B cell (primary cell): ENCODE measurements around the gene EVC. TPM values are rescaled to one million over a fixed set of nuclear protein-coding genes. Genes with fewer than 3 reads are reported as not detected.

Source experiments
- ATAC-seq: fragments of 200-7000 bp; cut with Tn5 transposase; one replicate; pipeline ENCODE4 v1.10.0; 2021; ENCODE audit warnings: low read depth, mild to moderate bottlenecking, moderate number of reproducible peaks, moderate library complexity
- CTCF ChIA-PET: fragments of 350-600 bp; sonication (Branson Sonifier 250); formaldehyde crosslinking; loops from one replicate; lab custom pipeline; 2021; ENCODE audit warnings: antibody characterized with exemption, inconsistent platforms; lab: Charles Lee
- POLR2A ChIA-PET: fragments of 350-600 bp; sonication (Branson Sonifier 250); formaldehyde crosslinking; loops from one replicate; lab custom pipeline; 2021; ENCODE audit warnings: antibody characterized with exemption; lab: Charles Lee
- DNase-seq: peaks from one replicate; pipeline ENCODE4 v3.0.0; 2013
- H2AFZ ChIP-seq: 2 replicates; pipeline ENCODE4 v1.6.1; 2012; ENCODE audit warnings: mild to moderate bottlenecking, low read depth, low read length; ENCODE audit not compliant: insufficient read depth, poor library complexity, severe bottlenecking
- H3K27ac ChIP-seq, 2 donors: 1 replicate in 1 of 2; 2 replicates in 1 of 2; pipeline ENCODE4 v1.5.1; 2012 to 2013; ENCODE audit warnings: low read length in 2 of 2, mild to moderate bottlenecking in 2 of 2, moderate library complexity in 1 of 2
- H3K27me3 ChIP-seq, 4 experiments: fragments of 200-600 bp in 1 of 4; sonication (generic) in 1 of 4; replicated peaks in 1 of 4; 1 replicate in 2 of 4; 2 replicates in 2 of 4; pipeline versions ENCODE4 v1.6.1 to v1.7.0; 2013 to 2016; ENCODE audit warnings: low read length in 3 of 4, mild to moderate bottlenecking in 2 of 4, mixed read lengths in 1 of 4, moderate library complexity in 1 of 4; ENCODE audit not compliant: insufficient read depth in 4 of 4, control insufficient read depth in 3 of 4; ENCODE audit errors: control extremely low read depth in 1 of 4
- H3K36me3 ChIP-seq, 2 experiments: replicated peaks in 1 of 2; 1 replicate in 1 of 2; 2 replicates in 1 of 2; pipeline versions ENCODE4 v1.6.1 to v1.7.1; 2013; ENCODE audit warnings: low read length in 1 of 2; ENCODE audit not compliant: insufficient read depth in 2 of 2, control insufficient read depth in 1 of 2; ENCODE audit errors: control extremely low read depth in 1 of 2, extremely low read depth in 1 of 2
- H3K4me1 ChIP-seq, 2 donors: fragments of 200-600 bp in 1 of 2; sonication (generic) in 1 of 2; 1 replicate in 1 of 2; 2 replicates in 1 of 2; pipeline versions ENCODE4 v1.5.1 to v1.6.1; 2013 to 2017; ENCODE audit warnings: low read length in 2 of 2; ENCODE audit not compliant: control insufficient read depth in 2 of 2, insufficient read depth in 2 of 2
- H3K4me2 ChIP-seq: replicated peaks from 2 replicates; pipeline ENCODE3; 2012; ENCODE audit warnings: mild to moderate bottlenecking, low read depth, low read length; ENCODE audit not compliant: poor library complexity, severe bottlenecking
- H3K4me3 ChIP-seq, 5 experiments: fragments of 200-600 bp in 1 of 5; sonication (generic) in 1 of 5; 1 replicate in 3 of 5; 2 replicates in 2 of 5; pipeline versions ENCODE4 v1.5.1 to v1.7.0; 2011 to 2016; ENCODE audit warnings: low read length in 4 of 5, mild to moderate bottlenecking in 4 of 5, low read depth in 2 of 5, control low read depth in 1 of 5, moderate library complexity in 1 of 5; ENCODE audit not compliant: insufficient read depth in 1 of 5; ENCODE audit errors: control extremely low read depth in 1 of 5, extremely low read depth in 1 of 5
- H3K79me2 ChIP-seq: fragments of 200-600 bp; sonication (generic); one replicate; pipeline ENCODE4 v1.6.0; 2016; ENCODE audit warnings: low read length; ENCODE audit not compliant: control insufficient read depth, insufficient read depth
- H3K9ac ChIP-seq: fragments of 200-600 bp; sonication (generic); 2 replicates; pipeline ENCODE4 v1.6.1; 2017; ENCODE audit warnings: mild to moderate bottlenecking, low read length, moderate library complexity
- H3K9me3 ChIP-seq, 3 donors: one replicate each; pipeline versions ENCODE4 v1.6.1 to v1.7.1; 2013; ENCODE audit warnings: low read length in 2 of 3; ENCODE audit not compliant: control insufficient read depth in 2 of 3, insufficient read depth in 1 of 3; ENCODE audit errors: control extremely low read depth in 1 of 3
- H4K20me1 ChIP-seq: 2 replicates; pipeline ENCODE4 v1.6.0; 2012; ENCODE audit warnings: mild to moderate bottlenecking, low read length; ENCODE audit not compliant: insufficient read depth, control insufficient read depth, poor library complexity, severe bottlenecking
- H3K27ac Mint-ChIP-seq: one replicate; pipeline ENCODE4 v1.8.0; 2021; ENCODE audit warnings: mixed read lengths
- H3K27me3 Mint-ChIP-seq: one replicate; pipeline ENCODE4 v1.8.0; 2021; ENCODE audit warnings: mixed read lengths
- H3K4me1 Mint-ChIP-seq: one replicate; pipeline ENCODE4 v1.8.0; 2021; ENCODE audit warnings: mixed read lengths
- H3K4me3 Mint-ChIP-seq: one replicate; pipeline ENCODE4 v1.8.0; 2021; ENCODE audit warnings: mixed read lengths
- H3K9me3 Mint-ChIP-seq: one replicate; pipeline ENCODE4 v1.8.0; 2022; ENCODE audit warnings: mixed read lengths; ENCODE audit not compliant: insufficient read depth
- EZH2 ChIP-seq: IDR thresholded peaks from 2 replicates; pipeline ENCODE4 v1.6.1; 2012; ENCODE audit warnings: borderline replicate concordance, low read depth, mild to moderate bottlenecking, moderate library complexity, low read length; ENCODE audit not compliant: insufficient read depth, poor library complexity, severe bottlenecking
- WGBS: methylation state at CpG from one replicate; pipeline ENCODE4 v1.1.5; 2013; ENCODE audit warnings: missing lambda C conversion rate; ENCODE audit not compliant: insufficient coverage; 5-methylcytosine and 5-hydroxymethylcytosine counted together
- intact Hi-C: fragments of 100-400 bp; cut with micrococcal nuclease; formaldehyde crosslinking; loops from one replicate; pipeline ENCODE4 v1.10.0; 2022
- polyA plus RNA-seq: library from polyadenylated mRNA; depleted of rRNA; stranded (reverse); fragments of >200 nt; gene quantifications from 2 replicates; pipeline ENCODE4 v1.2.3, GENCODE V29; 2012
- total RNA-seq, 2 donors: library from RNA; stranded (reverse); fragments of 120-200 nt in 1 of 2; gene quantifications; 1 replicate in 1 of 2; 2 replicates in 1 of 2; pipeline versions ENCODE4 v1.2.3 to v1.2.4, GENCODE V29; 2013 to 2022
- TF ChIP-seq, protein P1 (sequence below): fragments of 200-600 bp; IDR thresholded peaks from one replicate; pipeline ENCODE4 v1.8.0; 2022; ENCODE audit warnings: antibody characterized with exemption, mild to moderate bottlenecking

Gene EVC
- total and polyA plus RNA-seq, 2 donors (not counting 1 experiment from before 2014, with no cell fraction given), result 1.5 TPM; not detected in 1

DNA sequence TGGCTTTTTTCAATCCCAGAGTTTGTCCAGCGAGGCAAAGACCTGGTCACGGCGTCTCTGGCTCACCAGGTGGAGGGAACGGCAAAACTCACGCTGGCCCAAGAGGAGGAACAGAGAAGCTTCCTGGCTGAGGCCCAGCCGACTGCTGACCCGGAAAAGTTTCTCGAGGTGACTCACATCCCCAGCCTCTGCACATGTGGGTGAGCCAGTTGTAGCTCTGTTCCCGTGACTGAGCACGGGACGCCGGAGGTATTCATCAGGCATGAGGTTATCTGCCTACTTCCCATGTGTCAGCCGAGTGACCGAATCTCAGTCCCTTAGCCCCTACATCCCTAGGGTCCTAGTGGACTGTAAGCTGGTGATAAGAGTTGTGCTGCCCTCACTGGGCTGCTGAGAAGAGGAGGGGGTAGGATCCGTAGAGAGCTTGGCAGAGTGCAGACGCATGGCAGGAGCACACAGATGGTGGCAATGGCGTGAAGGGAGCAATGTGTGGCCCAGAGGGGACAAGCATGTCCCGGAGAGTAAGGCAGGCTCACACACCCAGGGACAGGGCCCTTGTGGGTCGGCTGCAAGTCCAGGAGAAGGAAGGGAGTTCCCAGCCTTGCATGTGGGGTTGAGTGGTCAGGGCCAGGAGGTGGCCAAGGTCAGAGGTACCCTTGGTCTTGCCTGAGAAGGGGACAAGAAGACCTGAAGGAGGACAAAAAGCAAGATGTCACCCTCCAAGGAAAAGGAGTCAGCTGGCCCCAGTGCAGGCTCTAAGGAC, 42.9 kb downstream of the EVC start:
- H3K27ac Mint-ChIP-seq, result no peak overlapping the region
- POLR2A ChIA-PET, result no interaction called here
- Histone ChIP-seq H3K27me3 (no peaks in the 10 kb centered on the region), H3K36me3 (no peaks in the 10 kb centered on the region), H3K79me2 (no peaks in the 10 kb centered on the region), H3K9me3 (peaks cover 0 to 24% (median 0%) of the 10 kb centered on the region in 3 donors), H3K4me2 (no peak overlapping the region), H4K20me1 (no peaks in the 10 kb centered on the region), H3K4me3 (no peak overlapping the region), H3K27ac (no peak overlapping the region), H3K4me1 (no peaks in the 10 kb centered on the region), H3K9ac (no peak overlapping the region), H2AFZ (no peak overlapping the region)
- no peaks in the 10 kb centered on the region for H3K27me3 Mint-ChIP-seq
- WGBS, result 85% methylated on average over 14 of the region's 19 CpGs
- no peaks in the 10 kb centered on the region for H3K9me3 Mint-ChIP-seq
- ATAC-seq (no peak), DNase-seq (no peak)
- intact Hi-C loops, result no loop called here
- no peak for TF ChIP-seq EZH2
- TF ChIP-seq, protein P1, sequence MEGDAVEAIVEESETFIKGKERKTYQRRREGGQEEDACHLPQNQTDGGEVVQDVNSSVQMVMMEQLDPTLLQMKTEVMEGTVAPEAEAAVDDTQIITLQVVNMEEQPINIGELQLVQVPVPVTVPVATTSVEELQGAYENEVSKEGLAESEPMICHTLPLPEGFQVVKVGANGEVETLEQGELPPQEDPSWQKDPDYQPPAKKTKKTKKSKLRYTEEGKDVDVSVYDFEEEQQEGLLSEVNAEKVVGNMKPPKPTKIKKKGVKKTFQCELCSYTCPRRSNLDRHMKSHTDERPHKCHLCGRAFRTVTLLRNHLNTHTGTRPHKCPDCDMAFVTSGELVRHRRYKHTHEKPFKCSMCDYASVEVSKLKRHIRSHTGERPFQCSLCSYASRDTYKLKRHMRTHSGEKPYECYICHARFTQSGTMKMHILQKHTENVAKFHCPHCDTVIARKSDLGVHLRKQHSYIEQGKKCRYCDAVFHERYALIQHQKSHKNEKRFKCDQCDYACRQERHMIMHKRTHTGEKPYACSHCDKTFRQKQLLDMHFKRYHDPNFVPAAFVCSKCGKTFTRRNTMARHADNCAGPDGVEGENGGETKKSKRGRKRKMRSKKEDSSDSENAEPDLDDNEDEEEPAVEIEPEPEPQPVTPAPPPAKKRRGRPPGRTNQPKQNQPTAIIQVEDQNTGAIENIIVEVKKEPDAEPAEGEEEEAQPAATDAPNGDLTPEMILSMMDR, result no peak
- no peaks in the 10 kb centered on the region for H3K4me1 Mint-ChIP-seq
- no peak overlapping the region for H3K4me3 Mint-ChIP-seq
- CTCF ChIA-PET, result no interaction called here

DNA sequence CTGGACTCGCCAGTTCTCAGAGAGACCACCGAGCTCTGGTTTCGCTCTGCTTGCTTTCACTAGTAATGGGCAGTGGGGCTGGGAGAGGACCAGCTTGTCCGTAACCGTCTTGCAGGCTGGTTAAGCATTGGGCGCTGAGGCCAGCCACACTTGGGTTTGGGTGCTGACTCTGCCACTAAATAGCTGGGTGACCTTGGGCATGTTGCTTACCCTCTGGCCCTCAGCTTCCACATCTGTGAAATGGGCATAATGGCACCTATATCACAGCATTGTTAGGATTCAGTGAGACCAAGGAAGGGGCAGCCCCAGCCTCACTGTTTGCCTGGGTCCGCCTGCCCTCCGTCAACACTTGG, 43.5 kb downstream of the EVC start:
- H3K4me1 Mint-ChIP-seq, result no peaks in the 10 kb centered on the region
- no peak for TF ChIP-seq EZH2
- TF ChIP-seq, protein P1, result no peak
- H3K79me2 ChIP-seq, result no peaks in the 10 kb centered on the region
- WGBS, result 87% methylated on average over 7 of the region's 8 CpGs
- H3K4me3 ChIP-seq, result no peak overlapping the region
- no peaks in the 10 kb centered on the region for H3K36me3 ChIP-seq
- no peak overlapping the region for H3K27ac Mint-ChIP-seq
- ATAC-seq, result no peak
- POLR2A ChIA-PET, result no interaction called here
- no peak overlapping the region for H3K9ac ChIP-seq
- no peak for DNase-seq
- H3K27me3 ChIP-seq, result no peaks in the 10 kb centered on the region
- intact Hi-C loops, result no loop called here
- H3K4me3 Mint-ChIP-seq, result no peak overlapping the region
- no peaks in the 10 kb centered on the region for H3K27me3 Mint-ChIP-seq
- peaks cover 0 to 24% (median 0%) of the 10 kb centered on the region in 3 donors for H3K9me3 ChIP-seq
- no peaks in the 10 kb centered on the region for H4K20me1 ChIP-seq
- no peak overlapping the region for H3K27ac ChIP-seq
- H3K4me2 ChIP-seq, result no peak overlapping the region
- no peaks in the 10 kb centered on the region for H3K4me1 ChIP-seq
- no peaks in the 10 kb centered on the region for H3K9me3 Mint-ChIP-seq
- H2AFZ ChIP-seq, result no peak overlapping the region
- CTCF ChIA-PET, result no interaction called here
